A673 (cell line): Measurements from ENCODE around the gene ITGB4.

Source experiments
- CTCF ChIP-seq: fragments of 300-800, 200-600 bp; sonication (generic); conservative IDR thresholded peaks from 2 replicates; pipeline ENCODE4 v1.5.1; 2017; ENCODE audit warnings: low read depth, mild to moderate bottlenecking, antibody characterized with exemption, low read length, moderate library complexity, mixed read lengths
- EZH2 ChIP-seq: fragments of 200-600 bp; sonication (generic); IDR thresholded peaks from 2 replicates; pipeline ENCODE4 v1.6.1; 2017; ENCODE audit warnings: borderline replicate concordance, low read depth, mild to moderate bottlenecking, mixed read lengths, antibody characterized with exemption, low read length; ENCODE audit not compliant: poor library complexity, severe bottlenecking

DNA sequence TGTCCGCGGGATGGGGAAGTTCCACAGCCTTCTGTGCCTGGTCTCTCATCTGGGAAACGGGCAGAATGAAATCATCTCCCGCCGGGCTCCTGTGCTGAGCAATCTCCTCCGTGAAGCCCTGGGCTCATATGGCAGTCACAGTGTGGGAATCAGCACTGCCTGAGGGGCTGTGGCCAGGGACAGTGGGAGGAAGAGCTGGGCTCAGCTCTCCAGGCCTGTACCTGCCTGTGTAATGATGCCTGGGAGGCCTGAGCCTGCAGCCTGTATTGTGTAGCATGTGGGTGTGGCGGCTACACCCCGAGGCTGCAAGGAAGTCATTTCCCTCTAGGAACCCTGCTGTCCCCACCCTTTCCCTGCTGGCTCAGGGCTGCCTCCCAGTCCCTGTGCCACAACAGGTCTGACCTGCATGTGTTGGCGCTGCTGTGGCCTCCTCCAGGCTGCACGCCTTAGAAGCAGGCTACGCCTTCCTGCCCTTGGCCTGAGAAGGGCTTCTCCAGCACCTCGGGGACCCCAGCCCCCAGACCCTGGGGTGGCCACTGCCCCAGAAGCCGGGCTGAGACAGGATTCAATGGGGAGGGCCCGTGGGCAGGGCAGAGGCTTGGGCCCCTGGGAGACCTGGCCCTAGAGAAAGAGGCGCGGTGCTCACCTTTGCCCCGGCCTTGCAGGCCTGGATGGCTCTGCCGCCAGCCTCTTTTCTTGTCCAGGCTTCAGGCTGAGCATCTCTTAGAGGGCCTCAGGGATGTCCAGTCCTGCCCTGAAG lies 2.1 kb downstream of the ITGB4 start:
- TF ChIP-seq CTCF, result no peak
- no peak for TF ChIP-seq EZH2
